Peyer's patch (tissue), 4 donors: Measurements from ENCODE around the gene PRND. TPM values are rescaled to one million over a fixed set of nuclear protein-coding genes. Genes with fewer than 3 reads are reported as not detected.
"Not testable (repeated sequence)": the region's sequence is repeated elsewhere in the genome, so short reads cannot be mapped to it uniquely, and the experiment has no call there.

ENCODE experiments used
- DNase-seq, 3 donors: peaks; one replicate each; pipeline ENCODE4 v3.0.0-alpha.2; 2017 to 2019
- H3K27ac ChIP-seq, 4 donors: fragments of 200-600 bp; sonication (generic); one replicate each; pipeline ENCODE4 v1.5.1; 2016 to 2019
- H3K27me3 ChIP-seq, 2 donors: fragments of 200-600 bp; sonication (generic); one replicate each; pipeline ENCODE4 v1.5.1; 2019
- H3K36me3 ChIP-seq, 3 donors: fragments of 200-600 bp; sonication (generic); one replicate each; pipeline ENCODE4 v1.5.1; 2016 to 2019
- H3K4me1 ChIP-seq, 4 donors: fragments of 200-600 bp; sonication (generic); one replicate each; pipeline ENCODE4 v1.5.1; 2016 to 2019
- H3K4me3 ChIP-seq, 4 donors: fragments of 200-600 bp; sonication (generic); 1 replicate in 3 of 4; 2 replicates in 1 of 4; pipeline ENCODE4 v1.5.1; 2016 to 2019; ENCODE audit warnings: mild to moderate bottlenecking in 1 of 4
- H3K9me3 ChIP-seq, 4 donors: fragments of 200-600 bp; sonication (generic); one replicate each; pipeline ENCODE4 v1.5.1; 2016 to 2019; ENCODE audit warnings: mild to moderate bottlenecking in 1 of 4
- POLR2A ChIP-seq, 2 donors: fragments of 450-650 bp; IDR thresholded peaks; one replicate each; pipeline ENCODE4 v1.5.1; 2017; ENCODE audit warnings: antibody characterized with exemption in 2 of 2, mild to moderate bottlenecking in 2 of 2, moderate library complexity in 2 of 2
- total RNA-seq, 4 donors: library from RNA; depleted of rRNA; stranded (reverse); fragments of >200 nt; gene quantifications; one replicate each; pipeline ENCODE4 v1.1.0, GENCODE V29; 2016
- TF ChIP-seq, protein P1 (sequence below), 6 experiments: fragments of 450-650 bp in 4 of 6; fragments of 200-600 bp in 2 of 6; sonication (generic) in 1 of 6; IDR thresholded peaks; one replicate each; pipeline ENCODE4 v1.5.1; 2017 to 2019; ENCODE audit warnings: antibody characterized with exemption in 6 of 6, mild to moderate bottlenecking in 3 of 6, moderate library complexity in 1 of 6

PRND gene
- total RNA-seq, 4 donors from 2014 or later, result not detected

DNA sequence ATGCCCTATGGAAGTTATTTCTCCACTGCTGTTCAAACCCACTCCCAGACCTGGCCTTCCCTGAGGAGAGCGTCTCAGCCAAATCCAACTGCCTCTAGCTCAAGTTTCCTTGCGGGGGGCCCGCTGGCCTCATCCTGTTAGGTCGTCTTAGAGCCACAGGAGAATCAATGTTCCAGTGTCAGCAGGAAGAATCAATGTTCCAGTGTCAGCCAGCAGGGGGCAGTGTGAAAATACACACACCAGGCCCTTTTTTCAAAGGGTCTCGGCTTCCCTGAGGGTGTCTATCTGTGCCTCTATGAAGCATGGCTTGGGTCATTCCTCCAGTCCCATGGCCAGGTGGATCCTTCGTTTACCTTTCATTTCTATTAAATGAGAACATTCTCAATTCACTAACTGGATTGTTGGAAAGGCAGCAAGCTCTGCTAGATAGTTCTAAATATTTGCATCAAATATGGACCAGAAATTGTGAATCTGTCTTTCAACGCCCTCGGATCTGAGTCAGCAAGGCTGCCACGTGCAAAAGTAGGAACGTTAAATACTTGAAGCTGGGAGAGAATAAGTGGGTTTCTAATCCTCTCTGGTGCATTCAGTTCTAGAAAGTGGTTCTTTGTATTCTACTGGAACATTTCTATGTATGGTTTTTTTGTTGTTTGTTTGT, 19.2 kb downstream of the PRND start:
- no peaks in the 10 kb centered on the region for H3K4me1 ChIP-seq
- TF ChIP-seq POLR2A (IDR thresholded peaks at IDR 0.05), result no peak
- TF ChIP-seq, protein P1, sequence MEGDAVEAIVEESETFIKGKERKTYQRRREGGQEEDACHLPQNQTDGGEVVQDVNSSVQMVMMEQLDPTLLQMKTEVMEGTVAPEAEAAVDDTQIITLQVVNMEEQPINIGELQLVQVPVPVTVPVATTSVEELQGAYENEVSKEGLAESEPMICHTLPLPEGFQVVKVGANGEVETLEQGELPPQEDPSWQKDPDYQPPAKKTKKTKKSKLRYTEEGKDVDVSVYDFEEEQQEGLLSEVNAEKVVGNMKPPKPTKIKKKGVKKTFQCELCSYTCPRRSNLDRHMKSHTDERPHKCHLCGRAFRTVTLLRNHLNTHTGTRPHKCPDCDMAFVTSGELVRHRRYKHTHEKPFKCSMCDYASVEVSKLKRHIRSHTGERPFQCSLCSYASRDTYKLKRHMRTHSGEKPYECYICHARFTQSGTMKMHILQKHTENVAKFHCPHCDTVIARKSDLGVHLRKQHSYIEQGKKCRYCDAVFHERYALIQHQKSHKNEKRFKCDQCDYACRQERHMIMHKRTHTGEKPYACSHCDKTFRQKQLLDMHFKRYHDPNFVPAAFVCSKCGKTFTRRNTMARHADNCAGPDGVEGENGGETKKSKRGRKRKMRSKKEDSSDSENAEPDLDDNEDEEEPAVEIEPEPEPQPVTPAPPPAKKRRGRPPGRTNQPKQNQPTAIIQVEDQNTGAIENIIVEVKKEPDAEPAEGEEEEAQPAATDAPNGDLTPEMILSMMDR (IDR thresholded peaks at IDR 0.05), result peak; percentile 50 to 77 (median 54)
- no peaks in the 10 kb centered on the region for H3K9me3 ChIP-seq
- H3K27me3 ChIP-seq, result no peaks in the 10 kb centered on the region
- H3K36me3 ChIP-seq, result no peaks in the 10 kb centered on the region
- H3K27ac ChIP-seq, result no peak overlapping the region
- H3K4me3 ChIP-seq, result no peak overlapping the region
- DNase-seq, result peak; percentile 53 to 85 (median 72)

DNA sequence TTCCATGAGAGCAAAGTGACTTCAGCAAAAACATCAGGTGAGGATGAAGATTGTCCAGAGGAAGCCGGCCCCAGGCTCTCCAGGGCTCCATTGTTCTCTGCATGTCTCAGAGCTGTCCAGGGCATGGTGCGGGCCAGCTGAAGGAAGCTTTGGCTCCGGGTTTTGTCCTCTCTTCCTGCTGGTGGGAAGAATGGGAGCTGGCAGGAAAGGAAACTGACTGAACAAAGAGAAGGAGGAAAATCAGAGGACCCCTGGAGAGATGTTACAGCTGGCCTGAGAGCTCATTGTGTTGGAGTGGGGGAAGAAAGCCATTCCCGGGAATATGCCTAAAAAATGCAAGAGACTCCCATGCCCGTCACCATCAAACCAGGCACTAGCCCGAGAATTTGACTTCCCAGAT, 27.1 kb downstream of the PRND start:
- Histone ChIP-seq H3K9me3 (no peaks in the 10 kb centered on the region), H3K27me3 (no peaks in the 10 kb centered on the region), H3K4me3 (no peak overlapping the region), H3K27ac (no peak overlapping the region), H3K36me3 (no peaks in the 10 kb centered on the region), H3K4me1 (no peaks in the 10 kb centered on the region)
- no peak for TF ChIP-seq POLR2A (IDR thresholded peaks at IDR 0.05)
- TF ChIP-seq, protein P1 (IDR thresholded peaks at IDR 0.05), result no peak
- DNase-seq, result no peak

DNA sequence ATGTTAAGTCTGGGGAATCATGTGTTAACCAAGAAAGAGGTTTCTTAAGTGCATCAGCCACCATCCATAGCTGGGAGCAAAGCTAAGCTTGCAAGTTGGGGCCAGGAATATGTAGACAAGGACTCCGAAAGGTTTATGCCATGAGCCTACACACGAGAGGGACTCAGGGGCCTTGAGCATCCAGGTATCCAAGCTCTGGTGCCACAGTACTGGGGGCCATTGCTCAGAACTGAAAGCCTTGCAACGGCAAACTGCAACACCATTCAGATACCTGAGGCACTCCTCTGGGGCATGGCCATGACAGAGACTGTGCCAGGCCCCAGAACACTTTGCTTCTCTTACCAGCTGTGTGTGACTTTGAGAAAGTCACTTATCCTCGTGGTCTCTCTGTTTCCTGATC, 27.6 kb downstream of the PRND start:
- DNase-seq, result no peak
- H3K4me1 ChIP-seq, result no peaks in the 10 kb centered on the region
- H3K27ac ChIP-seq, result no peak overlapping the region
- no peaks in the 10 kb centered on the region for H3K36me3 ChIP-seq
- no peaks in the 10 kb centered on the region for H3K27me3 ChIP-seq
- H3K4me3 ChIP-seq, result no peak overlapping the region
- H3K9me3 ChIP-seq, result no peaks in the 10 kb centered on the region
- TF ChIP-seq, protein P1 (IDR thresholded peaks at IDR 0.05), result no peak
- TF ChIP-seq POLR2A (IDR thresholded peaks at IDR 0.05), result no peak

DNA sequence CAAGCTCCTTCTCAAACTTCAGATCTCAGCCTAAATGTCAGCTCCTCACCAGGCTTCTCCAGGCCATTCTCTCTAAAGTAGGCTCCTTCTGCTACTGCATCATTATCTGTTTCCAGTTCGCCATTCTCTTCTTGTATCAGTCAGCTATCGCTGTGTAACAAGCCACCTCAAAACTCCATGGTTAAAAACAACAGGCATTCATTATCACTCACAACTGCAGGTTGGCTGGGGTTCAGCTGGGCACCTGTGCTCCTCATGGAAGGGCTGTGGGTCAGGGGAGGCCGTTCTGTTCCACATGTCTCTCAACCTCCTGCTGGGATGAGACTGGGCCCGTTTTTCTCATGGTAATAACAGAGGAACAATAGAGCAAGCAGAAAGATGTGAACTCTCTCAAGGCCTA, 28.7 kb downstream of the PRND start:
- Histone ChIP-seq H3K9me3 (no peaks in the 10 kb centered on the region), H3K27me3 (no peaks in the 10 kb centered on the region), H3K4me1 (no peaks in the 10 kb centered on the region), H3K27ac (no peak overlapping the region), H3K4me3 (no peak overlapping the region), H3K36me3 (no peaks in the 10 kb centered on the region)
- TF ChIP-seq POLR2A (IDR thresholded peaks at IDR 0.05), result no peak
- TF ChIP-seq, protein P1 (IDR thresholded peaks at IDR 0.05), result no peak
- no peak for DNase-seq

DNA sequence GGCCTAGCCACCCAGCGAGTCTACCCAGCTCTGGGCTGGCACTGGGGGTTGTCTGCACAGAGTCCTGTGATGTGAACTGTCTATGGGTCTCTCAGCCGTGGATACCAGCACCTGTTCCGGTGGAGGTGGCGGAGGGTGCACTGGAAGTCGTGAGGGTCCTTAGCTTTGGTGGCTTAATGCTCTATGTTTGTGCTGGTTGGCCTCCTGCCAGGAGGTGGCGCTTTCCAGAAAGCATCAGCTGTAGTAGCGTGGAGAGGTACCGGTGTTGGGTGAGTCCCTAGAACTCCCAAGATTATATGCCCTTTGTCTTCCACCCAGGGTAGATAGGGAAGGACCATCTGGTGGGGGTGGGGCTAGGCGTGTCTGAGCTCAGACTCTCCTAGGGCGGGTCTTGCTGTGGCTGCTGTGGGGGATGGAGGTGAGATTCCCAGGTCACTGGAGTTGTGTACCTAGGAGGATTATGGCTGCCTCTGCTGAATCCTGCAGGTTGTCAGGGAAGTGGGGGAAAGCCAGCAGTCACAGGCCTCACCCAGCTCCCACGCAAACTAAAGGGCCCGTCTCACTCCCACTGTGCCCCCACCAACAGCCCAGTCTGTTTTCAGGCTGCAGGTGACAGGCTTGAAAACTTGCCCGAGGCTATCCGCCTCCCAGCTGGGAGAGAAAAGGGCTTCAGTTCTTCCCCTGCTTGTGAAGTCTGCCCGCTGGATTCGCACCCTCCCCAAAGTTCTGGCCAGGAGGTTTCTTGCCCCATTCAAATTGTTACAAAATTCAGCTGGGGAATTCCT, 37.6 kb downstream of the PRND start:
- not testable (repeated sequence) for H3K36me3 ChIP-seq, H3K27me3 ChIP-seq, H3K4me1 ChIP-seq, H3K4me3 ChIP-seq, H3K9me3 ChIP-seq, H3K27ac ChIP-seq
- TF ChIP-seq, protein P1 (IDR thresholded peaks at IDR 0.05), result peak in 3 of 6 experiments; percentile 7 to 47 (median 23)
- DNase-seq, result peak; percentile 45 to 74 (median 51)
